GM23338 (cell line): ENCODE results near the gene PKLR.

Source experiments
- CREB1 ChIP-seq: fragments of 250-450 bp; sonication (Bioruptor Pico); IDR thresholded peaks from 2 replicates; pipeline ENCODE4 v1.5.0; 2020; ENCODE audit warnings: low read depth, mild to moderate bottlenecking, moderate library complexity
- CTCF ChIP-seq, 2 experiments: fragments of 200-600 bp in 1 of 2; sonication (generic) in 1 of 2; conservative IDR thresholded peaks; 2 replicates each; pipeline versions ENCODE4 v1.5.1 to v1.6.1; 2016 to 2017; ENCODE audit warnings: antibody characterized with exemption in 2 of 2, low read depth in 2 of 2, mild to moderate bottlenecking in 2 of 2, moderate library complexity in 1 of 2
- EZH2 ChIP-seq: fragments of 200-600 bp; sonication (generic); IDR thresholded peaks from one replicate; pipeline ENCODE4 v1.8.0; 2017; ENCODE audit warnings: antibody characterized with exemption, mild to moderate bottlenecking, low read depth; ENCODE audit not compliant: unreplicated experiment
- EZH2phosphoT487 ChIP-seq: fragments of 200-600 bp; sonication (generic); IDR thresholded peaks from one replicate; pipeline ENCODE4 v1.8.1; 2018; ENCODE audit warnings: antibody characterized with exemption; ENCODE audit not compliant: unreplicated experiment
- JUNB ChIP-seq: IDR thresholded peaks from one replicate; pipeline ENCODE4 v1.6.1; 2016; ENCODE audit warnings: antibody characterized with exemption; ENCODE audit not compliant: unreplicated experiment
- NANOG ChIP-seq: IDR thresholded peaks from 2 replicates; pipeline ENCODE4 v1.6.1; 2016; ENCODE audit warnings: antibody characterized with exemption, borderline replicate concordance
- POLR2AphosphoS5 ChIP-seq: IDR thresholded peaks from 2 replicates; pipeline ENCODE4 v1.6.1; 2016; ENCODE audit warnings: antibody characterized with exemption, low read depth
- REST ChIP-seq: IDR thresholded peaks from one replicate; pipeline ENCODE4 v1.6.1; 2018; ENCODE audit warnings: antibody characterized with exemption; ENCODE audit not compliant: unreplicated experiment
- STAT1 ChIP-seq: IDR thresholded peaks from one replicate; pipeline ENCODE4 v1.6.1; 2016; ENCODE audit warnings: antibody characterized with exemption; ENCODE audit not compliant: unreplicated experiment
- ZNF114 ChIP-seq: fragments of 250-450 bp; sonication (Bioruptor Pico); IDR thresholded peaks from 2 replicates; pipeline ENCODE4 v1.5.0; 2020; ENCODE audit warnings: mild to moderate bottlenecking, moderate library complexity
- ZNF462 ChIP-seq: fragments of 250-450 bp; sonication (Bioruptor Pico); IDR thresholded peaks from 2 replicates; pipeline ENCODE4 v1.5.0; 2020; ENCODE audit warnings: mild to moderate bottlenecking, moderate library complexity

- TF ChIP-seq ZNF462 (no peak), EZH2 (no peak), CTCF (conservative IDR thresholded peaks at IDR 0.05; ENCODE audit: low read depth in 2 of 2) (no peak), EZH2phosphoT487 (no peak), JUNB (no peak), REST (no peak), CREB1 (CRISPR knock-in tag) (no peak), NANOG (no peak), POLR2AphosphoS5 (no peak), ZNF114 (CRISPR knock-in tag) (no peak), STAT1 (no peak)
Measured at GRCh38 chr1:155327981-155328380, 26.7 kb upstream of the PKLR start.
